Endothelial cell of umbilical vein (primary cell): ENCODE measurements around the gene GBE1. TPM values are rescaled to one million over a fixed set of nuclear protein-coding genes. Genes with fewer than 3 reads are reported as not detected.

Experiments
- BruUV-seq: library from RNA; stranded (reverse); fragments of 400-500 nt; replicated peaks from 2 replicates; lab custom pipeline; 2021; lab: Mats Ljungman, UMichigan
- CTCF ChIA-PET: fragments of 300-600, 350-600 bp; sonication (Branson Sonifier 250); formaldehyde crosslinking; loops from one replicate; lab custom pipeline; 2021; ENCODE audit warnings: antibody characterized with exemption, inconsistent platforms; lab: Charles Lee
- POLR2A ChIA-PET: fragments of 300-600, 350-600 bp; sonication (Branson Sonifier 250); formaldehyde crosslinking; loops from one replicate; lab custom pipeline; 2021; ENCODE audit warnings: antibody characterized with exemption, inconsistent platforms; lab: Charles Lee
- DNase-seq: peaks from one replicate; pipeline ENCODE4 v3.0.0-alpha.2; 2011; ENCODE audit warnings: low read depth, low spot score
- FAIRE-seq: peaks from 2 replicates; lab custom pipeline; 2011; peaks lifted over from hg19 to GRCh38; lab: Jason Lieb, UNC
- H2AFZ ChIP-seq: 2 replicates; pipeline ENCODE4 v1.6.0; 2012; ENCODE audit warnings: low read depth, low read length, control low read depth, inconsistent platforms
- H3K27ac ChIP-seq: 2 replicates; pipeline ENCODE4 v1.5.1; 2011; ENCODE audit warnings: low read depth, mild to moderate bottlenecking, control low read depth, low read length, moderate library complexity; ENCODE audit not compliant: insufficient read depth
- H3K27me3 ChIP-seq, 2 experiments: 2 replicates each; pipeline versions ENCODE4 v1.6.0 to v1.6.1; 2011; ENCODE audit warnings: low read length in 2 of 2, mixed read lengths in 1 of 2; ENCODE audit not compliant: control insufficient read depth in 2 of 2, insufficient read depth in 2 of 2
- H3K36me3 ChIP-seq, 2 experiments: 2 replicates in 1 of 2; 3 replicates in 1 of 2; pipeline ENCODE4 v1.5.1; 2011; ENCODE audit warnings: low read length in 2 of 2, mild to moderate bottlenecking in 1 of 2, moderate library complexity in 1 of 2; ENCODE audit not compliant: control insufficient read depth in 2 of 2, insufficient read depth in 2 of 2; ENCODE audit errors: extremely low read depth in 1 of 2
- H3K4me1 ChIP-seq: 3 replicates; pipeline ENCODE4 v1.5.1; 2011; ENCODE audit warnings: mild to moderate bottlenecking, low read length; ENCODE audit not compliant: control insufficient read depth, insufficient read depth; ENCODE audit errors: extremely low read depth
- H3K4me2 ChIP-seq: 2 replicates; pipeline ENCODE4 v1.6.1; 2011; ENCODE audit warnings: low read length, control low read depth, mixed read lengths; ENCODE audit not compliant: insufficient read depth
- H3K4me3 ChIP-seq, 3 experiments: fragments of 200-600 bp in 1 of 3; sonication (generic), shearing (Covaris generic) in 1 of 3; replicated peaks in 1 of 3; 2 replicates each; pipeline ENCODE4 v1.5.1; 2011 to 2016; ENCODE audit warnings: control low read depth in 3 of 3, low read length in 3 of 3, mild to moderate bottlenecking in 2 of 3, inconsistent platforms in 1 of 3, low read depth in 1 of 3, moderate library complexity in 1 of 3; ENCODE audit not compliant: insufficient read depth in 1 of 3
- H3K79me2 ChIP-seq: 2 replicates; pipeline ENCODE4 v1.6.0; 2012; ENCODE audit warnings: low read length, inconsistent platforms; ENCODE audit not compliant: control insufficient read depth, insufficient read depth
- H3K9ac ChIP-seq: replicated peaks from 2 replicates; pipeline ENCODE3; 2011; ENCODE audit warnings: low read length, control low read depth; ENCODE audit not compliant: insufficient read depth; ENCODE audit errors: extremely low read depth
- H3K9me1 ChIP-seq: replicated peaks from 3 replicates; pipeline ENCODE4 v1.6.0; 2011; ENCODE audit warnings: mild to moderate bottlenecking, low read length; ENCODE audit not compliant: control insufficient read depth, insufficient read depth; ENCODE audit errors: extremely low read depth
- H3K9me3 ChIP-seq: replicated peaks from 2 replicates; pipeline ENCODE4 v1.5.1; 2012; ENCODE audit warnings: low read length, inconsistent platforms; ENCODE audit not compliant: control insufficient read depth, insufficient read depth
- H4K20me1 ChIP-seq: replicated peaks from 2 replicates; pipeline ENCODE3; 2011; ENCODE audit warnings: mild to moderate bottlenecking, low read length; ENCODE audit not compliant: control insufficient read depth, insufficient read depth; ENCODE audit errors: extremely low read depth
- FOS ChIP-seq: IDR thresholded peaks from 2 replicates; pipeline ENCODE4 v1.6.1; 2011; ENCODE audit warnings: mild to moderate bottlenecking, low read length, moderate library complexity, borderline replicate concordance; ENCODE audit not compliant: insufficient read depth
- POLR2AphosphoS5 ChIP-seq: IDR thresholded peaks from 2 replicates; pipeline ENCODE4 v1.6.1; 2012; ENCODE audit warnings: low read depth, mild to moderate bottlenecking, control low read depth, low read length, moderate library complexity; ENCODE audit not compliant: insufficient read depth
- dilution Hi-C: fragments of 300-500 bp; cut with MboI; formaldehyde crosslinking; loops from one replicate; pipeline ENCODE4 v1.15.0; 2019; ENCODE audit warnings: low sequenced_read_pairs; ENCODE audit not compliant: extremely low pct_ligation_motif_present
- intact Hi-C: fragments of 100-400 bp; cut with micrococcal nuclease; formaldehyde crosslinking; loops from one replicate; pipeline ENCODE4 v1.10.0; 2022
- polyA plus RNA-seq, 4 experiments: library from polyadenylated mRNA; depleted of rRNA in 3 of 4; stranded (reverse) in 3 of 4; unstranded in 1 of 4; fragments of >200 nt; gene quantifications; 2 replicates each; pipeline versions ENCODE4 v1.2.1 to v1.2.3, GENCODE V29; 2011 to 2012; ENCODE audit warnings: missing spikeins in 1 of 4
- total RNA-seq: library from RNA; stranded (reverse); gene quantifications from 2 replicates; pipeline ENCODE4 v1.2.3, GENCODE V29; 2021
- TF ChIP-seq, protein P1 (sequence below), 2 donors: IDR thresholded peaks; 1 replicate in 1 of 2; 2 replicates in 1 of 2; pipeline ENCODE4 v1.5.1; 2011; ENCODE audit warnings: low read length in 2 of 2, mild to moderate bottlenecking in 2 of 2, moderate library complexity in 2 of 2, control low read depth in 1 of 2, inconsistent platforms in 1 of 2, low read depth in 1 of 2; ENCODE audit not compliant: insufficient read depth in 1 of 2; ENCODE audit errors: extremely low read depth in 1 of 2

GBE1 gene
- total and polyA plus RNA-seq, 2 donors (not counting 3 experiments of a cell fraction or from before 2014, with no cell fraction given), result 35.9 to 110 TPM

DNA sequence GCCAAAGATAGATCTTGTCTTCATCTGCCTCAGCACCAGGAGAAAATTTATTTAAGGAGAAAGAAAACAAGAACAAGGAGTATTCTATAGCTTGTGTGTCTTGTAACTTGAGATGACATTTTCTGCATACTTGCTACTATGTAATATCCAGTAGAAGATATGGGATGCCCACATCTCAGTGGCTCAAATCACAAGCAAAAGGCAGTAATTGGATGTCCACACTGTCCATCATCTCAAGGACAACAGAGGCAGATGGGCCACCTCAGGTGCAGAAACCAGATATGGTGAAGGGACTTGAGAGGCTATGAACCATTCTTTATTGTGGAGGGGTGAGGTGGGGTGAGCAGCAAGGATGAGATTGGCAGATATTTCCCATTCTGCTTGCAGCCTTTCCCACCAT lies 309.0 kb downstream of the GBE1 start:
- DNase-seq, result no peak
- dilution Hi-C loops, result no loop called here
- no peaks in the 10 kb centered on the region for H3K9me1 ChIP-seq
- no peak overlapping the region for H3K4me2 ChIP-seq
- no peaks in the 10 kb centered on the region for H3K27me3 ChIP-seq
- CTCF ChIA-PET, result interaction anchor here (1.2 to 2.7 kb wide), 3 partner anchors 33 to 151 kb away, joined by 4 to 12 read pairs (median 8); no protein-coding TSS in a partner anchor
- no peak for TF ChIP-seq POLR2AphosphoS5
- no TSS peak for BruUV-seq
- peak; percentile 33 for FAIRE-seq
- no peaks in the 10 kb centered on the region for H3K4me1 ChIP-seq
- intact Hi-C loops, result no loop called here
- no peaks in the 10 kb centered on the region for H3K36me3 ChIP-seq
- no peak overlapping the region for H3K4me3 ChIP-seq
- H4K20me1 ChIP-seq, result no peaks in the 10 kb centered on the region
- POLR2A ChIA-PET, result no interaction called here
- H3K79me2 ChIP-seq, result no peaks in the 10 kb centered on the region
- H2AFZ ChIP-seq, result no peak overlapping the region
- H3K9ac ChIP-seq, result no peak overlapping the region
- H3K27ac ChIP-seq, result no peak overlapping the region
- no peaks in the 10 kb centered on the region for H3K9me3 ChIP-seq

DNA sequence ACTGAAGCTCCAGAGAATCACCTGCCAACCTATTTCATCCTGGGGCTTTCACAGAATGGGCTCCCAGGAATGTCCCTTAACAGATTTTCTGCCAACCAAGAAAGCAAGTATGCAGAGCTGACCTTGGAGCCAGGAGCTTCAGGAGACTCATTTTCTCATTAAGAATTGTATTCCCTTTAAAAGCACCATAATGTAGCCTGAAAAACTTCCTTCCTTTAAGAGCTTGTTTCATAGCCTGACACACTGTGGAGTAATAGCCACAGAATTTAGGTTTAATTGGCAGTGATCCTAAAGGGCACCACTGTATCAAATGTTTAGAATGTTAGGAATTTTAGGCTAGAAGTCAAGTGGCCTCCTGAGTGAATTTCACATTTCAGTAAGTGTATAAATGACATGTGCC lies 309.8 kb downstream of the GBE1 start:
- ChIA-PET CTCF (interaction anchor here (0.6 to 2.7 kb wide), 11 partner anchors 9 to 150 kb away, joined by 3 to 12 read pairs (median 4); no protein-coding TSS in a partner anchor), POLR2A (no interaction called here)
- Histone ChIP-seq H3K36me3 (no peaks in the 10 kb centered on the region), H3K27me3 (no peaks in the 10 kb centered on the region), H3K9me1 (no peaks in the 10 kb centered on the region), H3K9ac (no peak overlapping the region), H3K79me2 (no peaks in the 10 kb centered on the region), H3K4me1 (no peaks in the 10 kb centered on the region), H3K27ac (no peak overlapping the region), H4K20me1 (no peaks in the 10 kb centered on the region), H2AFZ (no peak overlapping the region), H3K9me3 (no peaks in the 10 kb centered on the region), H3K4me2 (no peak overlapping the region), H3K4me3 (no peak overlapping the region)
- TF ChIP-seq, protein P1, sequence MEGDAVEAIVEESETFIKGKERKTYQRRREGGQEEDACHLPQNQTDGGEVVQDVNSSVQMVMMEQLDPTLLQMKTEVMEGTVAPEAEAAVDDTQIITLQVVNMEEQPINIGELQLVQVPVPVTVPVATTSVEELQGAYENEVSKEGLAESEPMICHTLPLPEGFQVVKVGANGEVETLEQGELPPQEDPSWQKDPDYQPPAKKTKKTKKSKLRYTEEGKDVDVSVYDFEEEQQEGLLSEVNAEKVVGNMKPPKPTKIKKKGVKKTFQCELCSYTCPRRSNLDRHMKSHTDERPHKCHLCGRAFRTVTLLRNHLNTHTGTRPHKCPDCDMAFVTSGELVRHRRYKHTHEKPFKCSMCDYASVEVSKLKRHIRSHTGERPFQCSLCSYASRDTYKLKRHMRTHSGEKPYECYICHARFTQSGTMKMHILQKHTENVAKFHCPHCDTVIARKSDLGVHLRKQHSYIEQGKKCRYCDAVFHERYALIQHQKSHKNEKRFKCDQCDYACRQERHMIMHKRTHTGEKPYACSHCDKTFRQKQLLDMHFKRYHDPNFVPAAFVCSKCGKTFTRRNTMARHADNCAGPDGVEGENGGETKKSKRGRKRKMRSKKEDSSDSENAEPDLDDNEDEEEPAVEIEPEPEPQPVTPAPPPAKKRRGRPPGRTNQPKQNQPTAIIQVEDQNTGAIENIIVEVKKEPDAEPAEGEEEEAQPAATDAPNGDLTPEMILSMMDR (IDR thresholded peaks at IDR 0.05; ENCODE audit: extremely low read depth in 1 of 2, insufficient read depth in 1 of 2, low read depth in 1 of 2, low read length in 2 of 2), result no peak
- peak; percentile 15 for TF ChIP-seq FOS
- FAIRE-seq (no peak), DNase-seq (peak; percentile 44)
- intact Hi-C loops, result no loop called here
- dilution Hi-C loops, result no loop called here
- BruUV-seq, result no TSS peak
